NCI-H524 treated with DMSO at 0.1 percent for 48 hours (cell line): ENCODE measurements around the gene TAGLN.

Experiments
- DNase-seq: peaks from one replicate; lab custom pipeline; 2025; lab: John Stamatoyannopoulos, UW

TAGLN gene

DNA sequence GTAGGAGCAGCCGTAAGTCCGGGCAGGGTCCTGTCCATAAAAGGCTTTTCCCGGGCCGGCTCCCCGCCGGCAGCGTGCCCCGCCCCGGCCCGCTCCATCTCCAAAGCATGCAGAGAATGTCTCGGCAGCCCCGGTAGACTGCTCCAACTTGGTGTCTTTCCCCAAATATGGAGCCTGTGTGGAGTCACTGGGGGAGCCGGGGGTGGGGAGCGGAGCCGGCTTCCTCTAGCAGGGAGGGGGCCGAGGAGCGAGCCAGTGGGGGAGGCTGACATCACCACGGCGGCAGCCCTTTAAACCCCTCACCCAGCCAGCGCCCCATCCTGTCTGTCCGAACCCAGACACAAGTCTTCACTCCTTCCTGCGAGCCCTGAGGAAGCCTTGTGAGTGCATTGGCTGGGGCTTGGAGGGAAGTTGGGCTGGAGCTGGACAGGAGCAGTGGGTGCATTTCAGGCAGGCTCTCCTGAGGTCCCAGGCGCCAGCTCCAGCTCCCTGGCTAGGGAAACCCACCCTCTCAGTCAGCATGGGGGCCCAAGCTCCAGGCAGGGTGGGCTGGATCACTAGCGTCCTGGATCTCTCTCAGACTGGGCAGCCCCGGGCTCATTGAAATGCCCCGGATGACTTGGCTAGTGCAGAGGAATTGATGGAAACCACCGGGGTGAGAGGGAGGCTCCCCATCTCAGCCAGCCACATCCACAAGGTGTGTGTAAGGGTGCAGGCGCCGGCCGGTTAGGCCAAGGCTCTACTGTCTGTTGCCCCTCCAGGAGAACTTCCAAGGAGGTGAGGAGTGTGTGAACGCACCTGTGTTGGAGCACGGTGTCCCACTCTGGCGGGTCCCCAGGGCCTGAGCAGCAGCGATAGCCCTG is at the start of gene TAGLN:
Gene TAGLN, plus strand, starts transcription at position 318 of the 863 bp plus-strand sequence. CDS start 3,644 bp downstream, outside the sequence.
- no peak for DNase-seq

DNA sequence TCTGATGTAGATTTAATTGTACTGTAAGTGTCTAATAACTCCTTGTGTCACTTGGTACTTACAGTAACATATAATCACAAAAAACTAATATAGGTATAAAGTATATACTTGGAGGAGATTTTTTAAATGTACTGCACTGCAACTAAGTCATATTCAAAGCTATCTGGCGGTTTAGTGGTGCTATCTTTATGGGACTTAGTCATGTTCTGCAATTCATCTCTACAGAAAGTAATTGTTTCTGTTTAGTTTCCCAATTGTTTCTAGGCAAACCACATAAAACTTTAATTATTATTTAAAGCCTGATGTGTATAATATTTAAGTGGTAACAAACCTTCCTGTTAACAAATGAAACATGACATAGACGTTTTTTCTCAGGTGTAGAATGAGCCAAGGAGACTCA is 47.1 kb upstream of the TAGLN start:
- DNase-seq = no peak

DNA sequence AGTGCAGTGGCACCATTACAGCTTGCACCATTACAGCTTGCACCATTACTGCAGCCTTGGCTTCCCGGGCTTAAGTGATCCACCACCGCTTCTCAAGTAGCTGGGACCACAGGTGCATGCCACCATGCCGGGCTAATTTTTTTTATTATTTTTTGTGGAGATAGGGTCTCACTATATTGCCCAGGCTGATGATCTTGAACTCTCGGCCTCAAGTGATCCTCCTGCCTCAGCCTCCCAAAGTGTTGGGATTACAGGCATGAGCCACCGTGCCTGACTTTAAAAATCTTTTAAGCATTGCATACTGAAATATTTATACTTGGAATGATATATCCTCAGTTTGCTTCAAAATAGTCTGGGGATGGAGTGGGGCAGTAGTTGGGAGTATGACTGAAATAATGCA is 44.7 kb upstream of the TAGLN start:
- no peak for DNase-seq

DNA sequence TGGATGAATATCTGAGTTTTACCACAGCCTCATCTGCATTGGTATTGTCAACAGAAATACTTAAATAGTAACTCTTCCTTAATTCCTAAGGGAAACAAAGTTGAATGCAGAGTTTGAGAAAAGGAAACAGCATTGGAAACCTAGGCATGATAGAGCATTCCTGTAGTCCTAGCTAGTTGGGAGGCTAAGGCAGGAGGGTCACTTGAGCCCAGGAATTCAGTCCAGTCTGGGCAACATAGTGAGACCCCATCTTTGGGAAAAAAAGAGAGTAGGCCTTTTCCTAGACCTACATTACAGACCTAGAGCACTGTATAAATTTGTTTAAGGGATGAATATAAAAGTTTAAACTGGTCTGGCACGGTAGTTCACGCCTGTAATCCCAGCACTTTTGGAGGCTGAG is 41.7 kb upstream of the TAGLN start:
- DNase-seq = no peak

DNA sequence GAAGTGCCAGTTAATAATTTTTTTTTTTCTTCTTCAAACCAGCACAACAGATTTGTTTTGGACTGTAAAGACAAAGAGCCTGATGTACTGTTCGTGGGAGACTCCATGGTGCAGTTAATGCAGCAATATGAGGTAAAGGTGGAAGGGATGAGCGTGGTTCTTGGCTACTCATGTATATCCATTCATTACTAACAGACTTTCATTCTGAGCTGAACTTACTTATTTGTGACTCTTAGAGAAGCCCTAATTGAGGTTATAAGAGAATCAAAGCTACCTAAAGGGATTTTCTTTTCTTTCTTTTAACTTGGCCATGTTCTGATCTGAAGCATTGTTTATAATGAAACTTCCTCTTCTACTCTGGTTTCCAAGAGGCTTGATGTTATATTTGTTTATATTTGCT is 39.3 kb upstream of the TAGLN start:
- DNase-seq = no peak

DNA sequence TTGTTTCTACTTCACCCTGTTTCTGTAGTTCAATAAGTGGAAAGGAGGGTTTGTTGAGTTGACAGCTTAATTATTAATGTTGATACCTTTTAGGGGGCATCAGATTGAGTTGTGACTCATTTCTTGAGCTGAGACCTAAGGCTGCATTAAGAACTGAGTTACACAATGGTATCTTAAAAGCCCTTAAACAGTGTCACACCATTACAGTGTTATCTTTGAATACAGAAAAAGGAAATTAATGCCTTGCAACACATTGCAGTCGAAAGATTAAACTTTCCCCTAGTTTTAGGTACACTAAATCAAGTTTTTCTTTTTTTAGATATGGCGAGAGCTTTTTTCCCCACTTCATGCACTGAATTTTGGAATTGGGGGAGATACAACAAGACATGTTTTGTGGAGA is 38.3 kb upstream of the TAGLN start:
- DNase-seq = no peak

DNA sequence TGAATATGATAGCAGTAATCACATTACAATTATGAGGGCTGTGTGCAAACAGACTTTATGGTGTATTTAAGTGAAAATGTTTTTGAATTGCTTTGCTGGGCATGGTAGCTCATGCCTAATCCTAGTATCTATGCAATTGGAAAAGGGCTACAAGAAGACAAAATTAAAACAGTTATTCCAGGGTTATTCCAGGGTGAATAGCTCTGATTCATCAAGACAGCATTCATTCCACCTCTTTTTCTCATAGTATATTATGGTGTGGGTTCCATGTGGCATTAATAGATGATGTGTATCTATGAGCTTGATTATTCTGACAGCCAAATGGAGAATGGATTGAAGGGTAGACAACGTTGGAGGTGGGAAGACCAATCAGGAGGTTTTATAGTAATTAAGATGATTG is 32.7 kb upstream of the TAGLN start:
- DNase-seq = no peak

DNA sequence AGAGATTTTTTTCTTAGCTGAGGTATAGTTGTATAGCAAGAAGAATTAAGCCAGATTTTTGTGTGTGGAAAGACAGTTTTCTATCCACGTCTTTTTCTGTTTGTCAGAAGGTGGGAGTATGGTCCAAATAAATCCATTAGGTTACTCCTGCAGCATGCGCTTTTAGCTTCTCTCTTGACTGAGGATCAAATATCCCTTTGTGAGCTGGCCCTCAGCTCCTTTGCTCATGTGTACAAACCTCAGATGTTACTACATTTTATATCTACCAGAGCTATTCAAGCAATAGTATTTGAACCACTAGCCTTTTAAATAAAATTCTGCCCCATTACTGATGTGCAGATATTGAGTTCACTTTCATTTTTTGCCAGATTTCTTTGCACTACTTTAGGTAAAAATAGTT is 29.4 kb upstream of the TAGLN start:
- no peak for DNase-seq

DNA sequence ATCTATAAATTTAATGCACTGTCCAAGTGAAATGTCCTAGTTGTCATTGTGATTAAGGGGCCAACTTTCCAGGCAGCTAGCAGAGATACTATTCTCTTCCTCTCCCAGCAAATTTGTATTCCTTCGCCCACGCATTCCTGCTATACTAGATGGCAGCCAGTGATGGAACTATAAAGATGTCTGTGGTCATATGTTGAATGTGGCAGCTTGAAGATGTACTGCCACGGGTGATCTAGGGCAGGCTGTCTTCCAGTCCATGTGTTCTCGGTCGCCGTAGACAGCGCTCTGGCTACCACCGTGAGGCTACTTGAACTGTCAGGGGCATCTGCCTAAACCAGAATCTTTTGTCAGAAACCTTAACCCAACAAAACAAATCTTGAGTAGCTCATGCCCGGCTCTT is 29.0 kb upstream of the TAGLN start:
- no peak for DNase-seq

DNA sequence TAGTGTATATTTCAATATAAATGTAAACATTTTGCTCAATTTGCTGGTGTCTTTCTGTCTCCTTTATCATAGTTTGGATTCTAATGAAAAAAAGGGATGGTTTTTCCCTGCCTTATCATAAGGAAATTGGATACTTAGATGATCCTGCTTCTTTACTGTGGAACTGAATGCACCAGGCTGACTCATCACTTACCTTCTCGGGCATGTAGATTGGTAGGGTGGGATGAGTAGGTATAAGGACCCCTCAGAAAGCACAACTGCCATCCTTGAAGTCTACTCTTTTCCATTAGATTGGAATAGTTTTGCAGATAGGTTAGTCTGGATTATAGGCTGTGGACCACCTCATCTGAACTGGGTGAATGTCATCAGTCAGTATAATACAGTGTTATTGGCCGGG is 28.2 kb upstream of the TAGLN start:
- no peak for DNase-seq

DNA sequence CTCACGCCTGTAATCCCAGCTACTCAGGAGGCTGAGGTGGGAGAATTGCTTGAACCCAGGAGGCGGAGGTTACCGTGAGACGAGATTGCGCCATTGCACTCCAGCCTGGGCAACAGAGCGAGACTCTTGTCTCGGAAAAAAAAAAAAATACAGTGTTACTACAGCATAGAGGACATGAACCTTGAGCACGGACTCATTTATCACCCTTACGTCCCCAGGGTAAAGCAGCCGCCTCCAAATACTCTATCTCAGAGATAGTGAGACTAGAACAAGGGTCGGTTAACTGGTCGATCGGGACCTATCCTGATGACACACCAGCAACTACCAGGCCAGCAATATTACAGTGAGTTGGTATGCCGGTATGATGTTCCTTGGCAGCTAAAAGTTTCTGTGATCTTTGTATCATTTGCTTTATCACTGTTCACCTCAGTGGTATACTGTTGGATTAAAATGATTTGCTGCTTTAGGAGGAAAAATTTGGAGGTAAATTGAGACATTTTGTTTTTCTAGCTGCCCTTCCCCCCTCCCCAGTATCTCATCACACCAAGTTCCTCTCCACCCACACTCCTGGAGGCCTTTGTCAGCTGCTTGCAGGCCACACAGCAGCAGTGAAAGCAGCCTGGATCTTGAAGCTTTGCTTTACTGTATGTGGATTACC is 27.6 kb upstream of the TAGLN start:
- DNase-seq = no peak

DNA sequence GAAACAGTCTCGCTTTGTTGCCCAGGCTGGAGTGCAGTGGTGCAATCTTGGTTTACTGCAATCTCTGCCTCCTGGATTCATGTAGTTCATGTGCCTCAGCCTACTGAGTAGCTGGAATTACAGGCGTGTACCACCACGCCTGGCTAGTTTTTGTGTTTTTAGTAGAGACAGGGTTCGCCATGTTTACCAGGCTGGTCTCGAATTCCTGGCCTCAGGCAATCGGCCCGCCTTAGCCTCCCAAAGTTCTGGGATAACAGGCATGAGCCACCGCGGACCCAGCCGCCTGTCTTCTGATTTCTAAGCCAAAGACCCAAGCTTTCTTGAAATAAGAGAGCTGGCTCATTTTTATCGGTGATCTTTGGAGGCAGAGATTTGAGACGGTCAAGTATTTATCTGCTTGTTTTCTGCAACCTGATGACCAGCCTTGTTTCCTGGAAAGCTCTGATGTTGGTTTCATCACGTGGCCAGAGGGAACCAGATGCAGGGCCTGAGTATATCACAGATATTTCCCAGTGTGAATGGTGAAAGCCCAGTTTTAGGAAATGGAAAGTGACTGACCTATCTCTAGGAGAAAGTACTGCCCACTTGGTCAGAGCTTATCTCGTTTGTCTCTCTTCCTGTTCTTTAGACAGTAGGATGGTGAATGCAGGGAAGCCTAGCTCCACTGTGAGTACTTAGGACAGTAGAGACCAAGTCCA is 26.3 kb upstream of the TAGLN start:
- DNase-seq = no peak

DNA sequence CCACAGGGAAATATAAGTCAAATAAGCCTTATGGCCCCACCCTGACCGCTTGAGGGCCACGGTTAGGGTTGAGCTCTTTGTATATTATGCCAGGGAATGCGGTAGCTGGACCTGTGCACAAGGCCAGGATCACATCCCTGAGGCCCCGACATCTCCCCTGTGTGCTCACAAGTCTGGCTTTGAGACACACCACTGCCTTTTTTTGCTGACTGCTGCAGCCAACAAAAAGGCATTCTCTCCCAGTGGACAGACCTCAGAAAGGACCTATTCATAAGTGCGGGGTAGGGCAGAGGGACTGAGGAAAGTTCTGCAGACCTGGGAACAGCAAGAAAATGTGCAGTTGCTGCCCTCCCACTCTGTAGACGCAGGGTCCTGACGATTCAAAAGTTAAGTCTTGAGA is 24.1 kb upstream of the TAGLN start:
- DNase-seq = no peak

DNA sequence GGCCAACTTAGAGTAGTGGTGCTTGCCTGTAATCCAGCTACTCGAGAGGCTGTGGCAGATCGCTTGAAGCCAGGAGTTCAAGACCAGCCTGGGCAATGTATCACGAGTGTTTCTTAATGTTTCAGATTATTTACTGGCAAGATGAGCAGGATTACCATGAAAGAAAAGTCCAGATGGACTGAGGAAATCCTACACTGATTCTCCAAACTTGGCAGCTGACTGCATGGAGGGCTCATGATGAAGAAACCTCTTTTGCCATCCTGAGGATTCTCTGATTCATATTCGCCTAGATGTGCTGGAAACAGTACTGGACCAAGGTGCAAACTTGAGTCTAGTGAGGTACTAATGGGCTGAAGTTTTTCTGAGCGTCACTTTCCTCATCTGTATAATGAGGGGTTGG is 23.4 kb upstream of the TAGLN start:
- no peak for DNase-seq

DNA sequence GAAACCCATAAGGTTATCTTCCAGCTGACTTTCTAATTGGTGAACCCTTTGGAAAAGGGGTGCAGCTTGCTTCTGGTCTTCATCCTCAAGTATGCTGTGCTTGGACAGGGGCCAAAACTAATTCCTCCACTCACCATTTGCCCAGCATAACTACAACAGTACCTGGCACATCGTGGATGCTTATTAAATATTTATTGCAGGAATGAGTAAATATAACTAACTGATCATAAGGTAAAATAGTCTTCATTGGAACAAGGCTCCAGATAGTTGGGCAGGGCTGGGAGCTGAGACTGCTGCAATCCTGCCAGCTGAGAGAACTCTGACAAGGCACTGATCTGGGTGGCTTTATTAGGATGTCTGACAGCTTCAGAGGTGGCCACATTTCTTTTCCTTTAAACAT is 23.0 kb upstream of the TAGLN start:
- no peak for DNase-seq

DNA sequence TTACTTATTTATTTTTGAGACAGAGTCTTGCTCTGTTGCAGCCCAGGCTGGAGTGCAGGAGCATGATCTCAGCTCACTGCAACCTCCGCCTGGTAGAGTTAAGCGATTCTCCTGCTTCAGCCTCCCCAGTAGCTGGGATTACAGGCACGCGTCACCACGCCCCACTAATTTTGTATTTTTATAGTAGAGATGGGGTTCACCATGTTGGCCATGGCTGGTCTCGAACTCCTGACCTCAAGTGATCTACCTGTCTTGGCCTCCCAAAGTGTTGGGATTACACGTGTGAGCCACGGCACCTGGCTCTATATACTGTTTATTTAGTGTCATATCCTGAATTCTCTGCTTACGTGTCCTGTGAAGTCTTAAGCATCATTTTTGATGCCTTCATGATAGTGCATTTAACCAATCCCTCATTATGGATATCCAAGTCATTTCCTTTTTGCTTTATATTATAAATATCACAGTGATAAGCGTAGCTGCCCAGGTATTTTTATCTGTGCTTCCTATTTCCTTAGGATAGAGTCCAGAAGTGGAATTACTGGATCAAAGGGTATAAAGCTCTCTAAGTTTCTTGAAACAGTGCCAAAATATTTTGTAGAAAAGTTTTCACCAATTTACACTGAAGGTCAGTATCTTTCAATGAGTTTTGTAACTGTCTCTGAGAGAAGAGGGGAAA is 21.5 kb upstream of the TAGLN start:
- no peak for DNase-seq

DNA sequence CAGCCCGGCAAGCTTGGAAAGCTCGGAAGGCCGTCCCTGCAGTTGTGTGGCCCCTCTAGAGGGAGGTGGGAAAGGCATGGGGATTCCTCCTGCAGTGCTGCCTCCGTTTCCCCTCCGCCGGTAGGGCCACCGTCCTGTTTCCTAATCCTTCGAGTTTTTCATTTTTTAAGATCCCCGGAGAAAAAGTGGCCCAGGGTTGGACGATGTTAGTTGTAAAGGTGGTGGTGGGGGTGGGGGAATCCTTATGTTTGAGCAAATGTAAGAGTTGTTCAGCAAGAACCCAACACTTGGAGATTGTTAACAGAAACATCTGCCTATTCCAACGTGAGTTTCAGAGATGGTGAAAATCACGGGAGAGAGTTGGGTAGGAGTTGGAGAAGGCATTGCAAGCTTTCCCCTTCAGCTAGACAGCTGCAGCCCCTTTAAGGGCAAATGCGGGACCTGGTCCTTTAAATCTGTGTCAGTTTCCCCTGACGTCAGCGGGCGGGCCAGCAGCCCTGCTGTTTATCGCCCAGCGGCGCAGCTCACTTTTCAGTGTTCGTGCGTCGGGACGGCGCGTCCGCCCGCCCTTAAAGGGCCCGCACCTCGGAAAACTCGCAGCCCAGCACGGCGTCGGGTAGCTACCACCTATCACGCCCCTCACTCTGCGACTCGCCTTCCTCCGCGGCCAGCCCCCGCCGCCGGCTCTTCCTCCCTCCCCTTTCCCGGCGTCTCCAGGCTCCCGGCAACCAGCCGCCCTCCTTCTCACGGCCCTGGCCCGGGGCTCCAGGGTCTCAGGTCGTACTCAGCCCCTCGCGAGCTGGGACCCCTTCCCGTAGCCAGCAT is 20.7 kb upstream of the TAGLN start, which contains the start of gene SIDT2:
Gene SIDT2, plus strand, starts transcription at position 534 of the 825 bp plus-strand sequence. CDS start 521 bp downstream, outside the sequence.
- DNase-seq = peak; percentile 61

DNA sequence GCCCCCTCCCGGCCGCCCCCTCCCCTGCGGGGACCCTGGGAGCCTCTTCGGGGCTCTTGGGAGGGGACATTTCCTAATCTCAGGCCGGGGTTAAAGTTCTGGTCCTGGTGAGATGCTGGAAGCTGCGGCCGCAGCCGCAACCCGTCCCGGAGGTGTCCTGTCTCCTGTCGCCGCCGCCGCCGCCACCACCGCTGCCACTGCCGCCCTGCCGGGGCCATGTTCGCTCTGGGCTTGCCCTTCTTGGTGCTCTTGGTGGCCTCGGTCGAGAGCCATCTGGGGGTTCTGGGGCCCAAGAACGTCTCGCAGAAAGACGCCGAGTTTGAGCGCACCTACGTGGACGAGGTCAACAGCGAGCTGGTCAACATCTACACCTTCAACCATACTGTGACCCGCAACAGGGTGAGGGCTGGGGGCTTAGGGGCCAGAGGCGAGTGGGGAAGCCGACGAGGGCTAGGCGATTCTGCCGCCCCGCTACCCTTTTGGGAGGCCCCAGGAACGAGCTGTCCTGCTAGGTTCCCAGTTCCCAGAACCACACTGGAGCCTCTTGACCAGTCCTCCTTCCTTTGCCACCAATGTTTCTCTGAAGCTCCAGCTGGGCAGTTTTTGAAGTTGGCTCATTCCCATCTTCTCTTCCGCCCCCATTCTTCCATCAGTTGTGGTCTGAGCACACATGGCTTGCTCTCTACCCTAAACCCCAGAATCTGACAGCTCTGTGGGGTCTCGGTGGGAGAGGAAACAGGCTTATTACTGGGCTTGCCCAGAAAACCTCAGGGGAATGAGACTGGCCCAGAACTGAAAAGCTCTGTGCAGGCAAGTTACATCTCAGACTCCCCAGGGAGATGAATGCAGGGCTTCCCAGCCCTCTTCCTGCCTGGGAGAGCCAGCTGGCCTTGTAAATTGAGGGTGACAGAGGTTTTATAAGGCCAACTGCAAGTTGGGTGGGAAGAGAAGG is 19.8 kb upstream of the TAGLN start:
- DNase-seq = no peak

DNA sequence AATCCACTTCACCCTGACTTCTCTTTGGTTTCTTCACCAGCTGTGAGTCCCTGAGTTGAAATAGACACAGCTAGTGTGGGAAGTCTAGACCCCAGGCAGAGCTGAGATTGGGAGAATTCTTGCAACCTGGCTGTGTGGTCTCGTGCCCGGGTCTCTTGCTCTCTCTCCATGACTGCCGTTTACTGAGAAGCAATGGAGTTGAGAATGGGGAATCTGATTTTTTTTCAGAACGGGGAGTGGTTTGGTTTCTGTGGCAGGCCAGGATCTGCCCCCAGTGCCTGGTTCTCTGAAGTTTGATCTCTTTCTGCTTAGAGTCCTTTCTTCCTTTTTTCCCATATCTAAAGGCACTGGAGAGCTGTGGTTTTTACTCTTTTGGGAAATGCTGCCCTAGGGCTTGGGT is 19.1 kb upstream of the TAGLN start:
- no peak for DNase-seq
